HepG2 (cell line): ENCODE measurements around the gene KCTD6.

Experiments
- MAFK ChIP-seq, 2 experiments: IDR thresholded peaks in 1 of 2; conservative IDR thresholded peaks in 1 of 2; 2 replicates each; pipeline ENCODE4 v1.6.1; 2011; ENCODE audit warnings: improper control_type of control experiment in 2 of 2, low read length in 2 of 2
- SRF ChIP-seq: IDR thresholded peaks from 2 replicates; pipeline ENCODE4 v1.6.1; 2011; ENCODE audit warnings: mild to moderate bottlenecking, low read depth, low read length, moderate library complexity
- TF ChIP-seq, protein P1 (sequence below): sonication (generic); formaldehyde crosslinking; IDR thresholded peaks from 2 replicates; pipeline ENCODE4 v1.4.0; 2020; ENCODE audit warnings: missing genetic modification reagents; ENCODE audit errors: not compliant biosample characterization
- TF ChIP-seq, protein P2 (sequence below): sonication (generic); formaldehyde crosslinking; conservative IDR thresholded peaks from 2 replicates; pipeline ENCODE4 v1.5.0; 2020; ENCODE audit warnings: missing genetic modification reagents
- TF ChIP-seq, protein P3 (sequence below): fragments of 450-650 bp; IDR thresholded peaks from 2 replicates; pipeline ENCODE4 v1.6.1; 2017
- TF ChIP-seq, protein P4 (sequence below): IDR thresholded peaks from 2 replicates; pipeline ENCODE4 v1.6.1; 2012; ENCODE audit warnings: inconsistent platforms

DNA sequence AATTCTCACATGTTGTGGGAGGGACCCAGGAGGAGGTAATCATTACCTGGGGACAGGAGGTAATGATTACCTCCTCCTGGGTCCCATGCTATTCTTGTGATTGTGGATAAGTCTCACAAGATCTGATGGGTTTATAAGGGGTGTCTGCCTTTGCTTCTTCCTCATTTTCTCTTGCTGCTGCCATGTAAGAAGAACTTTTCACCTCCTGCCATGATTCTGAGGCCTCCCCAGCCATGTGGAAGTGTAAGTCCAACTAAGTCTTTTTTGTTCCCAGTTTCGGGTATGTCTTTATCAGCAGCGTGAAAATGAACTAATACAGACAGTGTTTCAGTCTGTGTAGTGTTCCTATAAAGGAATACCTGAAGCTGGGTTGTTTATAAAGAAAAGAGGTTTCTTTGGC lies 13.1 kb upstream of the KCTD6 start:
- TF ChIP-seq, protein P1, sequence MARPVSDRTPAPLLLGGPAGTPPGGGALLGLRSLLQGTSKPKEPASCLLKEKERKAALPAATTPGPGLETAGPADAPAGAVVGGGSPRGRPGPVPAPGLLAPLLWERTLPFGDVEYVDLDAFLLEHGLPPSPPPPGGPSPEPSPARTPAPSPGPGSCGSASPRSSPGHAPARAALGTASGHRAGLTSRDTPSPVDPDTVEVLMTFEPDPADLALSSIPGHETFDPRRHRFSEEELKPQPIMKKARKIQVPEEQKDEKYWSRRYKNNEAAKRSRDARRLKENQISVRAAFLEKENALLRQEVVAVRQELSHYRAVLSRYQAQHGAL (CRISPR knock-in tag): no peak
- TF ChIP-seq MAFK (conservative IDR thresholded peaks at IDR 0.05 in 1 of 2, IDR thresholded peaks at IDR 0.05 in 1 of 2; ENCODE audit: low read length in 2 of 2) (no peak), SRF (no peak)
- TF ChIP-seq, protein P2, sequence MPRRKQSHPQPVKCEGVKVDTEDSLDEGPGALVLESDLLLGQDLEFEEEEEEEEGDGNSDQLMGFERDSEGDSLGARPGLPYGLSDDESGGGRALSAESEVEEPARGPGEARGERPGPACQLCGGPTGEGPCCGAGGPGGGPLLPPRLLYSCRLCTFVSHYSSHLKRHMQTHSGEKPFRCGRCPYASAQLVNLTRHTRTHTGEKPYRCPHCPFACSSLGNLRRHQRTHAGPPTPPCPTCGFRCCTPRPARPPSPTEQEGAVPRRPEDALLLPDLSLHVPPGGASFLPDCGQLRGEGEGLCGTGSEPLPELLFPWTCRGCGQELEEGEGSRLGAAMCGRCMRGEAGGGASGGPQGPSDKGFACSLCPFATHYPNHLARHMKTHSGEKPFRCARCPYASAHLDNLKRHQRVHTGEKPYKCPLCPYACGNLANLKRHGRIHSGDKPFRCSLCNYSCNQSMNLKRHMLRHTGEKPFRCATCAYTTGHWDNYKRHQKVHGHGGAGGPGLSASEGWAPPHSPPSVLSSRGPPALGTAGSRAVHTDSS (CRISPR knock-in tag): no peak
- TF ChIP-seq, protein P3, sequence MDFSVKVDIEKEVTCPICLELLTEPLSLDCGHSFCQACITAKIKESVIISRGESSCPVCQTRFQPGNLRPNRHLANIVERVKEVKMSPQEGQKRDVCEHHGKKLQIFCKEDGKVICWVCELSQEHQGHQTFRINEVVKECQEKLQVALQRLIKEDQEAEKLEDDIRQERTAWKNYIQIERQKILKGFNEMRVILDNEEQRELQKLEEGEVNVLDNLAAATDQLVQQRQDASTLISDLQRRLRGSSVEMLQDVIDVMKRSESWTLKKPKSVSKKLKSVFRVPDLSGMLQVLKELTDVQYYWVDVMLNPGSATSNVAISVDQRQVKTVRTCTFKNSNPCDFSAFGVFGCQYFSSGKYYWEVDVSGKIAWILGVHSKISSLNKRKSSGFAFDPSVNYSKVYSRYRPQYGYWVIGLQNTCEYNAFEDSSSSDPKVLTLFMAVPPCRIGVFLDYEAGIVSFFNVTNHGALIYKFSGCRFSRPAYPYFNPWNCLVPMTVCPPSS: no peak
- TF ChIP-seq, protein P4, sequence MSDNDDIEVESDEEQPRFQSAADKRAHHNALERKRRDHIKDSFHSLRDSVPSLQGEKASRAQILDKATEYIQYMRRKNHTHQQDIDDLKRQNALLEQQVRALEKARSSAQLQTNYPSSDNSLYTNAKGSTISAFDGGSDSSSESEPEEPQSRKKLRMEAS: no peak
